ENCODE data around the gene CACNA2D4.

The CACNA2D4 gene

DNA sequence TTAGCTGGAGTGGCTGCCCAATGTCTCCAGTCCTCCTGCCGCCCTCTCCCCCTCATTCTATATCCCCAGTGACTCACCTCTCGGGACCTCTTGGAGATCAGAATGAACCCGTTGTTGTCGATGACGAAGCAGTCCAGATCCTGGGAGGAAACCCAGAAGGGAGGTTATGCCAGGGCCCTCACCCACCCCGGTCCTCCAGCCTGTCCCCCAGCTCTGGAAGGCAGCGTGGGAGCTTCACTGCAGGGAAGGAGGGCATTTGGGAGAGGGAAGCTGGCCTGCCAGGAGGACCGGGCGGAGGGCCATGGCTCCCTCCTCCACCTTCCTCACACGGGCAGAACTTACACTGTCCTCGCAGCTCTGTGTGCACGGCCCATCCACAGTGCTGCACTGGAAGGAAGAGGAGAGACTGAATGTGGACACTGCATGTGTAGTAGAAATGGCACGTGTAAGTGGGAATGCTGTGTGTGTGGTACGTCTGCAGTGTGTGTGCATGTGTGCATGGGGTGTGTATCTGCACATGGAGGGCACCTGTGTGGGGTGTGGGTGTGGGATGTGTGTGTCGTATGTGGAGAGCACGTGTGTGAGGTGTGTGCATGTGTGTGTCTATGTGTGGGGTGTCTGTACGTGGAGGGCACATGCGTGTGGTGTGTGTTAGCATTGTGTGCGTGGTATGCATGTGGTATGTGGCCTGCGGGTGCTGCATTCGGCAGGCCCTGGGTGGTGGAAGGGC, 108.1 kb downstream of the CACNA2D4 start:
- no peak overlapping the region for H3K4me3 ChIP-seq (ENCODE audit: low read length in 2 of 2)
- H3K27me3 ChIP-seq (ENCODE audit: control insufficient read depth in 2 of 2, insufficient read depth in 2 of 2, low read length in 2 of 2) = no peaks in the 10 kb centered on the region
- no peaks in the 10 kb centered on the region for H3K9me3 ChIP-seq (ENCODE audit: control insufficient read depth in 2 of 2, low read length in 2 of 2)
- peaks cover 0 to 2% of the 10 kb centered on the region in 2 donors for H3K4me1 ChIP-seq (ENCODE audit: control insufficient read depth in 2 of 2, insufficient read depth in 2 of 2, low read length in 2 of 2)
- no peak overlapping the region for H3K9ac ChIP-seq (ENCODE audit: low read depth in 1 of 2, low read length in 2 of 2)
- H3K27ac ChIP-seq (ENCODE audit: low read depth in 2 of 2, low read length in 2 of 2) = no peak overlapping the region
- no peaks in the 10 kb centered on the region for H3K36me3 ChIP-seq (ENCODE audit: control insufficient read depth in 2 of 2, insufficient read depth in 2 of 2, low read length in 2 of 2)

DNA sequence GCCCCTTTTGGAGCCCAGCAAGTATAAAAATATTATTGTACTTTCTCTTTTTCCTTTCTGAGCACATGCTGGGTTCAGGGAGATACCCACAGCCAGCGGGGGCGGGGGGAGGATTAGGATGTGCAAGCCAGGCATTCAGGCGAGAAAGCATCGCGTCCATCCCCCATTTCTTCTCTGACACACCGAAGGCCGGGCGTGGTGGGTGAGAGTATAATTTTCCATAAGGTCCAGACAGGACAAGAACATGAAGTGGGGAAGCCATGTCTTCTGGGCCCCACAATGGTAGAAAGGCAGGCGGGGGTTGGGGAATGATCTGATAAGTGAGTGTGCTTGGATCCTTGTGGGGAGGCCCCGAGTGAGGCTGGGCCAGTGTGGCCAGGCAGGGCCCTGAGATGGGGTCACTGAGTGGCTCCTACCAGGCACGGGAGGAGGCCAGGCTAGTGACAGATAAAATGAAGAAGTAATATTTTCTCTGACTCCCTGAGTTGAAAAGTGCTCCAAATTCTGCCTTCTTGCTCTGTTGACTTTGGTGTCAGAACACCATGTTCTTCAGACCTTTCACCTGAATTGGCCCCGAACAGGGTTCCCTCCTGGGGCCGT, 108.8 kb downstream of the CACNA2D4 start:
- Histone ChIP-seq H3K27me3 (ENCODE audit: control insufficient read depth in 2 of 2, insufficient read depth in 2 of 2, low read length in 2 of 2) (no peaks in the 10 kb centered on the region), H3K4me1 (ENCODE audit: control insufficient read depth in 2 of 2, insufficient read depth in 2 of 2, low read length in 2 of 2) (peaks cover 0 to 2% of the 10 kb centered on the region in 2 donors), H3K36me3 (ENCODE audit: control insufficient read depth in 2 of 2, insufficient read depth in 2 of 2, low read length in 2 of 2) (no peaks in the 10 kb centered on the region), H3K9ac (ENCODE audit: low read depth in 1 of 2, low read length in 2 of 2) (no peak overlapping the region), H3K4me3 (ENCODE audit: low read length in 2 of 2) (no peak overlapping the region), H3K27ac (ENCODE audit: low read depth in 2 of 2, low read length in 2 of 2) (no peak overlapping the region), H3K9me3 (ENCODE audit: control insufficient read depth in 2 of 2, low read length in 2 of 2) (no peaks in the 10 kb centered on the region)

DNA sequence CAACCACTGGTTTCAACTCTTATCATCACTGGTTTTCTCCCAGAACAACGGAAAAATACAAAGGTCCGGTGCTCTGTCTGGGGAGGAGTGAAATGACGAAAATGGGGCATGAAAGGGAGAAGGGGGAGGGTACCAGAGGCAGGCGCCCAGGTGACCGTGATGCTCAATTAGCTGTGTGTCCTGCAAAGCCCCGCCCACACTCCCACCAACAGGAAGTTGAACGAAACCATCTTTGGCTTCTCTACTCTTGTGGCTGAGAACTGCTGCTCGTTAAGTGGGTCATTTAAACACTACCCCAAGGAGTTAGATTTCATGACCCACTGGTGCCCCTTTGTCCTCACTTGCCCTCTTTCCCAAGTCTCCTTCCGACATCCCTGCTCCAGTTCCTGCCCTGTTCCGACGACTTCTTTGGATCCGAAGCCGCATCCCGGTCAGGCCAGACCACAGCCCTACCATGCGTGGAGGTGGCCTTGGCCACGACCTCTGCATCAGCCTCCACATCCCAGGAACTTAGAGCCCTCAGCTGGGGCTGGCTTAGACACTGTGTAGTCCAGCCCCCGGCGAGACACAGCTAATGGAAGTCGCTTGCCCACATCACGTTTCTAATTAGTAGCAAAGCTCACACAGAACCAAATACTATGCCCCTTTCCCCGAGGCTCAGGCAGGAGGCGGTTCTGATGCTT, 109.5 kb downstream of the CACNA2D4 start:
- Histone ChIP-seq H3K9me3 (ENCODE audit: control insufficient read depth in 2 of 2, low read length in 2 of 2) (no peaks in the 10 kb centered on the region), H3K4me3 (ENCODE audit: low read length in 2 of 2) (no peak overlapping the region), H3K27ac (ENCODE audit: low read depth in 2 of 2, low read length in 2 of 2) (no peak overlapping the region), H3K4me1 (ENCODE audit: control insufficient read depth in 2 of 2, insufficient read depth in 2 of 2, low read length in 2 of 2) (peaks cover 0 to 2% of the 10 kb centered on the region in 2 donors), H3K27me3 (ENCODE audit: control insufficient read depth in 2 of 2, insufficient read depth in 2 of 2, low read length in 2 of 2) (no peaks in the 10 kb centered on the region), H3K9ac (ENCODE audit: low read depth in 1 of 2, low read length in 2 of 2) (no peak overlapping the region), H3K36me3 (ENCODE audit: control insufficient read depth in 2 of 2, insufficient read depth in 2 of 2, low read length in 2 of 2) (no peaks in the 10 kb centered on the region)

DNA sequence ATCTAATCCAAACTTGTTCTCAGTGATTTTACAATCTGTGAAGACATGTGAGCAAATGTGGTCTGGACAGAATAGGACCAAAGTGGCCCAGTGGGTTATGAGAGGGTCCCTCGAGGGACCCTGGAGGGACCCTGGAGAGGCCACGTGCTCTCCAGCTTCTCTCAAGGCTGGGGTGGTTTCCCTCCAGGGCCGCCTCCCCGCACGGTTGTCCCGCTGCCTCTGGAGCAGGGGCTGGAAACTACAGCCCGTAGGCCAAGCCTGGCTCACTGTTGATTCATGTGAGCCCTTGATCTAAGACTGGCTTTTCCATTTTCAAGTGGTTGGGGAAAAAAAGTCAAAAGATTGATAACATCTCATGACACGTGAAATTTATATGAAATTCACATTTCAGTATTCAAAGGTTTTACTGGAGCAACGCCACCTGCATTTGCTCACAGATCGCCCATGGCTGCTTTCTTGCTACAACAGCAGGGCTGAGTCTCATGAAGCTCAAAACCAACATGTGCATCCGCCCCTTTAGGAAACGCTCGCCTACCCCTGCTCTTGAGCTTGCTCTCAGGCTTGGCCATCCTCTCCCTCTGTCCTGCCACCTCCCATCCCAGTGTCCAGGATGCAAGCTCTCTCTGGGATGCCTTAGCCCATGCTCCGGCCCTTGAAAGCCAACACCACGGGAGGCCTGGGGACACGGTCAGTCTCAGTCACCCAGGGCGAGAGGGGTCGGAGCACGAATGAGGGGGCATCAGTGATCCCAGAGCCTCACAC, 110.2 kb downstream of the CACNA2D4 start:
- no peaks in the 10 kb centered on the region for H3K27me3 ChIP-seq (ENCODE audit: control insufficient read depth in 2 of 2, insufficient read depth in 2 of 2, low read length in 2 of 2)
- H3K4me3 ChIP-seq (ENCODE audit: low read length in 2 of 2) = no peak overlapping the region
- H3K27ac ChIP-seq (ENCODE audit: low read depth in 2 of 2, low read length in 2 of 2) = no peak overlapping the region
- peaks cover 0 to 2% of the 10 kb centered on the region in 2 donors for H3K4me1 ChIP-seq (ENCODE audit: control insufficient read depth in 2 of 2, insufficient read depth in 2 of 2, low read length in 2 of 2)
- H3K9me3 ChIP-seq (ENCODE audit: control insufficient read depth in 2 of 2, low read length in 2 of 2) = no peaks in the 10 kb centered on the region
- H3K9ac ChIP-seq (ENCODE audit: low read depth in 1 of 2, low read length in 2 of 2) = no peak overlapping the region
- H3K36me3 ChIP-seq (ENCODE audit: control insufficient read depth in 2 of 2, insufficient read depth in 2 of 2, low read length in 2 of 2) = no peaks in the 10 kb centered on the region

DNA sequence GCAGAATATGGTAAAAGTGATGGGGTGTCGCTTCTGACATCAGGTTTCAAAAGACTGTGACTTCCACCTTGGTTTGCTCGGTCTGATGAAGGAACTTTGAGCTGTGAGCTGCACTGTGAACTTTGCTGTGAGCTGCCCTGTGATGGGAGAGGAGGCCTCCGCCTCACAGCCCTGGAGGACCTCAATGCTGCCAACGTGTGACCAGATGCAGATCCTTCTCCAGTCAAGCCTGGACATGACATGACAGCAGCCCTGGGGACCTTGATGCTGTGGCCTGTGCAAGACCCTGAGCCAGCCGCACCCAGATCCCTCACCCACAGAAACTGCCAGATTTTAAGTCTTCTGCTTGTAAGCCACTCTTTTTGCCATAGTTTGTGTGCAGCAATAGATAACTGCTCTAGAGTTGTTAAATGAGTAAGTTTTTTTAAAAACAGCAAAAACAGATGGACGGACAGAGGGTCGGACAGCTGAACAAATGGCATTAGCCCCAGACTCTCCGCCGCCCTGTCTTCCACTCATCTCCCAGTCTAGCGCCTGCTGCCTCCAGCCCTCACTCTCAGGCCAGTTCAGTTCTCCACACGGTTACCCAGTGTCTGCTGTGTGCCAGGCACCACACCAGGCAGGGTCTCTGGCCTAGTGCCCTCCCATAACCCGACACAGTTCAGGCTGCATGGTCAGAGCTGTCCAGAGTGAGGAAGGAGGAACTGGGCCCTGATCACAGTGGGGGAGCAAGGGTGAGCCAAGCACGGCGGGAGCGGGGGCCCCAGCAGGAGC, 111.2 kb downstream of the CACNA2D4 start:
- Histone ChIP-seq H3K27me3 (ENCODE audit: control insufficient read depth in 2 of 2, insufficient read depth in 2 of 2, low read length in 2 of 2) (no peaks in the 10 kb centered on the region), H3K36me3 (ENCODE audit: control insufficient read depth in 2 of 2, insufficient read depth in 2 of 2, low read length in 2 of 2) (no peaks in the 10 kb centered on the region), H3K9me3 (ENCODE audit: control insufficient read depth in 2 of 2, low read length in 2 of 2) (no peaks in the 10 kb centered on the region), H3K27ac (ENCODE audit: low read depth in 2 of 2, low read length in 2 of 2) (no peak overlapping the region), H3K9ac (ENCODE audit: low read depth in 1 of 2, low read length in 2 of 2) (no peak overlapping the region), H3K4me1 (ENCODE audit: control insufficient read depth in 2 of 2, insufficient read depth in 2 of 2, low read length in 2 of 2) (peaks cover 0 to 2% of the 10 kb centered on the region in 2 donors), H3K4me3 (ENCODE audit: low read length in 2 of 2) (no peak overlapping the region)

DNA sequence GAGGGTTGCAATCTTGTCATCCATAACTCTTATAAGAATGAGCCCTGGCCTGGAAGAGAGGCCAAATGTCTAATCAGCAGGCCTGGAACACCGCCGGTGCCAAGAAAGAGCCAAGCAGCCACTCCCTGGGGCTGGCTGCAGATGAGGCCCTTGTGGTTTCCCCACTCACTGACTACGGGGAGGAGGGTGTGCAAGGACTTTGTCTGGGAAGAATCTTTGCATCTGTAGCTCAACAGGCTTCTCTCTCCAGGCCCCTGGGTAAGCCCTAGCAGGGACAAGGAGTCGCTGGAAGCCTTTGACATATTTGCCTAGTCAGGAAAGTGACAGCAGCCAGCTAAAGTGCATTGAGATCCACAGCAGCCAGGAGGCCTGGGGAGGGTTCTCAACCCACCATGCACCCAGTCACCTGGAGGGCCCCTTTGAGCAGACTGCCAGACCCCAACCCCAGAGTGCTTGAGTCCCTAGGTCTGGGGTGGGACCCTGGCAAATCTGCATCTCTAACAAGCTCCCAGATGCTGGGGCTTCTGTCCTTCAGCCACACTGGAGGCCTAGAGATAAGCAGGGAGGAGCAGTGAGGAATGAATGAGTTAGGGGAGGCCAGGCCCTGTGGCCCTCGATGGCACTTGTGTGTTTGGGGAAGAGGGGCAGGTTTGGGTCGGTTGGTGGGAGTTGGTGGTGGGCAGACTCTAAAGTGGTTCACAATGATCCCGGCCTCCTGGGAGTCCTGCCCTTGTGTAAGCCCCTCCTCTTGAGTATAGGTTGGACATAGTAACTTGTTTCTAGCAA, 112.0 kb downstream of the CACNA2D4 start:
- Histone ChIP-seq H3K9ac (ENCODE audit: low read depth in 1 of 2, low read length in 2 of 2) (no peak overlapping the region), H3K4me1 (ENCODE audit: control insufficient read depth in 2 of 2, insufficient read depth in 2 of 2, low read length in 2 of 2) (peaks cover 0 to 2% of the 10 kb centered on the region in 2 donors)

DNA sequence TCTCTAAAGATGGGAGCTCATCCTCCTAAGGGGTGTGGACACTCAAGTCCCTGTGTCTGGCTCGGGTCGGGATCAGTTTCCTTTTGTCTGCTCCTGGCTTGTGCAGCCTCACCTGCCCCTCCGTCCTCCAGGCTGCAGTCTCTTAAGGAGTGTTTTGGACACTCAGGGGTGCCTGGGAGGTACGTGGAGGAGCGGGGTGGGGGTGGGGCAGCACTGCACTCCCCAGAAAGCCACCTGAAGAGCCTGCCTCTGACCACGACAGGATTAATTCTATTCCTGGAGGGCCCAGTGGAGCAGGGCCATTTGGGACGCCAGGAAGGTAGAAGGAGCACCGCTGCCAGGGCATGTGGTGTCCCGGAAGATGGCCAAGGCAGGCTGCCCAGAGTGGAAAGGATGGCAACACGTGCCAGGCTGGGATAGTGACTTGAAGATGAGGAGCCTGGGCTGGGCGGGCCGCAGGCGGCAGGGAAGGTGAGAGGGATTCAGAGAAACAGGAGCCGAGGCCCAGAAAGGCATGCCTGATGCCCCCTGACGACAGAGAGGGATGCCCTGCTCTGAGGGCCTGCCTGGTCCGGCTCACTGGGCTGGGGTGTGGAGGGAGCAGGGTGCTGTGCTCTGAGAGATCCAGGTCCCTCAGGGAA, 112.9 kb downstream of the CACNA2D4 start:
- no peaks in the 10 kb centered on the region for H3K9me3 ChIP-seq (ENCODE audit: control insufficient read depth in 2 of 2, low read length in 2 of 2)
- H3K4me3 ChIP-seq (ENCODE audit: low read length in 2 of 2) = no peak overlapping the region
- H3K27ac ChIP-seq (ENCODE audit: low read depth in 2 of 2, low read length in 2 of 2) = no peak overlapping the region
- H3K27me3 ChIP-seq (ENCODE audit: control insufficient read depth in 2 of 2, insufficient read depth in 2 of 2, low read length in 2 of 2) = no peaks in the 10 kb centered on the region
- peaks cover 0 to 2% of the 10 kb centered on the region in 2 donors for H3K4me1 ChIP-seq (ENCODE audit: control insufficient read depth in 2 of 2, insufficient read depth in 2 of 2, low read length in 2 of 2)
- no peak overlapping the region for H3K9ac ChIP-seq (ENCODE audit: low read depth in 1 of 2, low read length in 2 of 2)
- no peaks in the 10 kb centered on the region for H3K36me3 ChIP-seq (ENCODE audit: control insufficient read depth in 2 of 2, insufficient read depth in 2 of 2, low read length in 2 of 2)

More for the DNA sequence above, 112.0 kb downstream of the CACNA2D4 start:
- Histone ChIP-seq H3K4me3 (ENCODE audit: low read length in 2 of 2) (no peak overlapping the region), H3K27me3 (ENCODE audit: control insufficient read depth in 2 of 2, insufficient read depth in 2 of 2, low read length in 2 of 2) (no peaks in the 10 kb centered on the region), H3K27ac (ENCODE audit: low read depth in 2 of 2, low read length in 2 of 2) (no peak overlapping the region), H3K9me3 (ENCODE audit: control insufficient read depth in 2 of 2, low read length in 2 of 2) (no peaks in the 10 kb centered on the region), H3K36me3 (ENCODE audit: control insufficient read depth in 2 of 2, insufficient read depth in 2 of 2, low read length in 2 of 2) (no peaks in the 10 kb centered on the region)

DNA sequence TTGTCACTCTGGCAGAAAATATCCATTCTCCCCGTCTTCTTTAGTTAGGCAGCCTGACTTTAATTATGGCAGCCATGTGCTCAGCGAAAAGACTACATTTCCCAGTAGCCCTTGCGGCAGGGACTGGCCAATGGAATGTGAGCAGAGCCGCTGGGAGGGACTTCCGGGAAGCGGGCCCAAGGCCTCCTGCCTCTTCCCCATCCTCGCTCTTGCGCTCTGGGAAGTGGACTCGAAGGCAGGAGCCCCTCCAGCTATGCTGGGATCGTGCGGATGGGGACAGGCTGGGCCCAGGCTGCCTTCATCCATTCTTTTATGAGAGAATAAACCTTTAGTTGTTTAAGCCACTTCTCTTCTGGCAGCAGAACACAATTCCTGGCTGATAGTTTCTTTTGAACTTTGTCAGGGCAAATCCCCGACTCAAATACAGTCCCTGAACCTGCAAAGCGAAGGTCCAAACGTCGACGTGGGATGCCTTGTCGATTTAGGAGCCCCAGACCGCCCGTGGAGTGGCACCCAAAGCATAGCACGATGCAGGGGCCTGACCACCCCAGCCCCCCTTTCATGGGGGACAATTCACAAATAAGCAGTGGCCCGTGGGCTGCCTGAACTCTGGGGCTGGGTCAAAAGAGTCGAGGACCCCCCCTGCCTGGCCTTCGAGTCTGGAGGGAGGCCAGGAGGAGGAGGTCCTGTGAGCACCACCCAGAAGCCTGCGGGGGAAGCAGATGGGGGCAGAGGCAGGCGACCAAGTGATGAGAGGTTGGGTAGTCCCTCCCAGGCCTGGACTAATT, 113.7 kb downstream of the CACNA2D4 start:
- Histone ChIP-seq H3K36me3 (ENCODE audit: control insufficient read depth in 2 of 2, insufficient read depth in 2 of 2, low read length in 2 of 2) (no peaks in the 10 kb centered on the region), H3K27me3 (ENCODE audit: control insufficient read depth in 2 of 2, insufficient read depth in 2 of 2, low read length in 2 of 2) (no peaks in the 10 kb centered on the region), H3K27ac (ENCODE audit: low read depth in 2 of 2, low read length in 2 of 2) (no peak overlapping the region), H3K9me3 (ENCODE audit: control insufficient read depth in 2 of 2, low read length in 2 of 2) (no peaks in the 10 kb centered on the region), H3K4me3 (ENCODE audit: low read length in 2 of 2) (peak overlapping the region in 1 of 2 donors; percentile 53), H3K4me1 (ENCODE audit: control insufficient read depth in 2 of 2, insufficient read depth in 2 of 2, low read length in 2 of 2) (peaks cover 0 to 2% of the 10 kb centered on the region in 2 donors), H3K9ac (ENCODE audit: low read depth in 1 of 2, low read length in 2 of 2) (no peak overlapping the region)

All from mucosa of rectum (tissue), 2 donors.